Gastroesophageal sphincter (tissue), 2 donors: ENCODE data around the gene CELSR1.

Experiments used
- EP300 ChIP-seq: sonication (generic); formaldehyde crosslinking; IDR thresholded peaks from one replicate; pipeline ENCODE4 v1.6.1; 2017; ENCODE audit warnings: antibody characterized with exemption, mild to moderate bottlenecking
- POLR2A ChIP-seq, 2 donors: fragments of 450-650 bp; IDR thresholded peaks; one replicate each; pipeline ENCODE4 v1.6.1; 2017; ENCODE audit warnings: antibody characterized with exemption in 2 of 2, mild to moderate bottlenecking in 2 of 2, moderate library complexity in 1 of 2

GRCh38 chr22:46584081-46584921, 46.9 kb upstream of the CELSR1 start:
- TF ChIP-seq EP300 (no peak), POLR2A (IDR thresholded peaks at IDR 0.05) (no peak)
